OCI-LY3 (cell line): ENCODE measurements around the gene KIF11.
"Not testable (repeated sequence)": the region's sequence is repeated elsewhere in the genome, so short reads cannot be mapped to it uniquely, and the experiment has no call there.

Experiments used
- H2AFZ ChIP-seq: fragments of 200-600, 300-600 bp; shearing (Covaris generic); 2 replicates; pipeline ENCODE4 v1.6.0; 2014; ENCODE audit warnings: antibody characterized with exemption, low read depth, low read length
- H3K27ac ChIP-seq: fragments of 200-600, 300-600 bp; sonication (generic); 2 replicates; pipeline ENCODE4 v1.5.1; 2014; ENCODE audit warnings: mild to moderate bottlenecking, low read length, moderate library complexity, mixed read lengths
- H3K27me3 ChIP-seq: fragments of 200-600, 300-600 bp; sonication (generic); 2 replicates; pipeline ENCODE4 v1.6.1; 2014; ENCODE audit warnings: low read depth, low read length, mixed read lengths
- H3K36me3 ChIP-seq: fragments of 200-600, 300-600 bp; sonication (generic); replicated peaks from 2 replicates; pipeline ENCODE3; 2014; ENCODE audit warnings: low read depth, low read length, mixed read lengths
- H3K4me1 ChIP-seq: fragments of 300-600, 200-600 bp; sonication (generic); 2 replicates; pipeline ENCODE4 v1.6.1; 2014; ENCODE audit warnings: low read length, mixed read lengths
- H3K4me2 ChIP-seq: fragments of 200-600, 300-600 bp; sonication (generic); 2 replicates; pipeline ENCODE4 v1.6.1; 2014; ENCODE audit warnings: low read length, mixed read lengths
- H3K4me3 ChIP-seq: fragments of 300-600, 200-600 bp; sonication (generic); 2 replicates; pipeline ENCODE4 v1.5.1; 2014; ENCODE audit warnings: antibody characterized with exemption, mild to moderate bottlenecking, low read length, moderate library complexity
- H3K79me2 ChIP-seq: fragments of 300-600, 200-600 bp; shearing (Covaris generic); 2 replicates; pipeline ENCODE4 v1.6.1; 2014; ENCODE audit warnings: mild to moderate bottlenecking, low read length, mixed read lengths
- H3K9ac ChIP-seq: fragments of 300-600, 200-600 bp; shearing (Covaris generic); 2 replicates; pipeline ENCODE4 v1.6.0; 2014; ENCODE audit warnings: mild to moderate bottlenecking, low read length, moderate library complexity
- H3K9me3 ChIP-seq: fragments of 200-600, 300-600 bp; shearing (Covaris generic); 2 replicates; pipeline ENCODE4 v1.6.1; 2014; ENCODE audit warnings: low read length, mixed read lengths; ENCODE audit not compliant: insufficient read depth
- H4K20me1 ChIP-seq: fragments of 200-600, 300-600 bp; sonication (generic); 2 replicates; pipeline ENCODE4 v1.6.1; 2016; ENCODE audit warnings: low read length, mixed read lengths; ENCODE audit not compliant: insufficient read depth
- EZH2phosphoT487 ChIP-seq: fragments of 200-600 bp; shearing (Covaris generic); IDR thresholded peaks from 2 replicates; pipeline ENCODE4 v1.6.1; 2018; ENCODE audit warnings: antibody characterized with exemption, mixed run types, low read depth
- TF ChIP-seq, protein P1 (sequence below): fragments of 200-600, 300-600 bp; sonication (generic); IDR thresholded peaks from 2 replicates; pipeline ENCODE4 v1.5.1; 2014; ENCODE audit warnings: antibody characterized with exemption, low read length, low read depth

The KIF11 gene

DNA sequence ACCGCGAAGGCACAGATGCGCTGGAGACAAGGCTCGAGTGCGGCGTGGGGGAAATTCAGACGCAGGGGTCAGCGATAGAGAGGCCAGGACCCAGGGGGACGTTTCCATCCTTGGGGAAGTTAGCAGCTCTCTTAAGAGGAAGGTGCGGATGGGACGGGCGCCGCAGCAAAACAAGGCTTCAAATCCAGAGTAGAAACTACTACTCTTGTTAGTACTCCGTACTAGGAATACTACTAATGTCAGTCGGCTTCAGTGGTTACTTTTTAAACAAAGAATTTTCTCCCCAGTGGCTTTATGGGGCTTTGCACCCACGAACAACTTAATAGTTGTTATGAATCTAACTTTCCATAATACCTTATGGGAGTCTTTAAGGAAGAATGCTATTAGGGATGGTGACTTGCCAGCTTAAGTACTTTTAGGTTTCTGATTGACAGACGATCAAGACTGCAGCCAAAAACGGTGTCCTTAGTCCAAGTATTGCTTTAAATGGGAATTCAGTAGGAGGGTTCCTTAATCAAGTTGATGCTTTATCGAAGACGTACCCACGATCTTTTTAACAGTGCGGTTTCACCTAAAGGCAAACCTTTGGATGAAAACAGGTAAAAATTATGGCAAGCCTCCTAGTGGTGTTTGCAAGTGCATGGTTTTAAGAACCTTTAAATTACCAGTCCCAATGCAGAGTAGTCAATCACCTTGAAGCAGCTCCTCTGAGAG lies 18.2 kb upstream of the KIF11 start:
- Histone ChIP-seq H3K27me3 (no peaks in the 10 kb centered on the region), H3K4me2 (peak overlapping the region; percentile 98), H3K79me2 (peaks cover 35% of the 10 kb centered on the region), H3K9ac (peak overlapping the region; percentile 90), H3K4me1 (peaks cover 15% of the 10 kb centered on the region), H3K27ac (no peak overlapping the region), H3K4me3 (peak overlapping the region; percentile 93), H3K9me3 (no peaks in the 10 kb centered on the region), H4K20me1 (peaks cover 6% of the 10 kb centered on the region; the same call in 1 of the 2 replicates), H2AFZ (peak overlapping the region; percentile 99), H3K36me3 (peaks cover 5% of the 10 kb centered on the region)
- TF ChIP-seq, protein P1, sequence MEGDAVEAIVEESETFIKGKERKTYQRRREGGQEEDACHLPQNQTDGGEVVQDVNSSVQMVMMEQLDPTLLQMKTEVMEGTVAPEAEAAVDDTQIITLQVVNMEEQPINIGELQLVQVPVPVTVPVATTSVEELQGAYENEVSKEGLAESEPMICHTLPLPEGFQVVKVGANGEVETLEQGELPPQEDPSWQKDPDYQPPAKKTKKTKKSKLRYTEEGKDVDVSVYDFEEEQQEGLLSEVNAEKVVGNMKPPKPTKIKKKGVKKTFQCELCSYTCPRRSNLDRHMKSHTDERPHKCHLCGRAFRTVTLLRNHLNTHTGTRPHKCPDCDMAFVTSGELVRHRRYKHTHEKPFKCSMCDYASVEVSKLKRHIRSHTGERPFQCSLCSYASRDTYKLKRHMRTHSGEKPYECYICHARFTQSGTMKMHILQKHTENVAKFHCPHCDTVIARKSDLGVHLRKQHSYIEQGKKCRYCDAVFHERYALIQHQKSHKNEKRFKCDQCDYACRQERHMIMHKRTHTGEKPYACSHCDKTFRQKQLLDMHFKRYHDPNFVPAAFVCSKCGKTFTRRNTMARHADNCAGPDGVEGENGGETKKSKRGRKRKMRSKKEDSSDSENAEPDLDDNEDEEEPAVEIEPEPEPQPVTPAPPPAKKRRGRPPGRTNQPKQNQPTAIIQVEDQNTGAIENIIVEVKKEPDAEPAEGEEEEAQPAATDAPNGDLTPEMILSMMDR, result peak; percentile 27; the same call in 1 of the 2 replicates
- no peak for TF ChIP-seq EZH2phosphoT487

DNA sequence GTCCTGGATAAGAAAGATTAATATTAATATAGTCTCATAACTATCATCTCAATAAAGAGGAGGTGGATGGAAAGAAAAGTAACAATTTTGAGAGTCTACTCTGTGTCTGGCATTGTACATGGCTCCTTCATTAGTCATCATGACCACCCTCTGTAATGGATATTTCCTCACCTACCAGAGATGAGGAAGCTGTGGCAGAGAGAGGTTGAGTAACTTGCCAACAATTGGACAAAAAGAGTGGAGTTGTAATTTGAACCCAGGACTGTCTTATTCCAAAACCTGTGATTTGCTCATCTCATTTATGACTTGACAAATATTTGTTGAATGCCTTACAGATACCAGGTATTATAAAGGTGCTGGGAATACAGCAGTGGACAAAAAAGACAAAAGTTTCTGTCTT lies 17.0 kb upstream of the KIF11 start:
- H3K27ac ChIP-seq, result no peak overlapping the region

DNA sequence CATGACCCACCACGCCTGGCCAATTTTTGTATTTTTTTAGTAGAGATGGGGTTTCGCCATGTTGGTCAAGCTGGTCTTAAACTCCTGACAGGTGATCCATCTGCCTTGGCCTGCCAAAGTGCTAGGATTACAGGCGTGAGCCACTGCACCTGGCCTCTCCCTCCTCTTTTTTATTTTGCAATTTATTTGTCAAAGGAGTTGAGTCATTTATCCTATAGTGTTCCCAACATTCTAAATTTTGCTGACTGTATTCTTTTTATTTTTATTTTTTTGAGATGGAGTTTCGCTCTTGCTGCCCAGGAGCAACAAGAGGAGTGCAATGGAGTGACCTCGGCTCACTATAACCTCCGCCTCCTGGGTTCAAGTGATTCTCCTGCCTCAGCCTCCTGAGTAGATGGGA lies 10.6 kb upstream of the KIF11 start:
- not testable (repeated sequence) for H3K4me1 ChIP-seq, H3K36me3 ChIP-seq, H3K9ac ChIP-seq, H3K27ac ChIP-seq, H2AFZ ChIP-seq, H3K4me3 ChIP-seq, H4K20me1 ChIP-seq, H3K79me2 ChIP-seq, H3K9me3 ChIP-seq, H3K4me2 ChIP-seq, H3K27me3 ChIP-seq

More for the DNA sequence above, 17.0 kb upstream of the KIF11 start:
- peaks cover 28% of the 10 kb centered on the region for H3K79me2 ChIP-seq
- peaks cover 15% of the 10 kb centered on the region for H3K4me1 ChIP-seq
- H3K4me3 ChIP-seq, result no peak overlapping the region
- H2AFZ ChIP-seq, result no peak overlapping the region
- H3K27me3 ChIP-seq, result no peaks in the 10 kb centered on the region
- H3K9me3 ChIP-seq, result no peaks in the 10 kb centered on the region
- H4K20me1 ChIP-seq, result peaks cover 6% of the 10 kb centered on the region; the same call in 1 of the 2 replicates
- H3K36me3 ChIP-seq, result peaks cover 5% of the 10 kb centered on the region
- no peak overlapping the region for H3K4me2 ChIP-seq
- TF ChIP-seq, protein P1, result no peak
- TF ChIP-seq EZH2phosphoT487, result no peak
- no peak overlapping the region for H3K9ac ChIP-seq

DNA sequence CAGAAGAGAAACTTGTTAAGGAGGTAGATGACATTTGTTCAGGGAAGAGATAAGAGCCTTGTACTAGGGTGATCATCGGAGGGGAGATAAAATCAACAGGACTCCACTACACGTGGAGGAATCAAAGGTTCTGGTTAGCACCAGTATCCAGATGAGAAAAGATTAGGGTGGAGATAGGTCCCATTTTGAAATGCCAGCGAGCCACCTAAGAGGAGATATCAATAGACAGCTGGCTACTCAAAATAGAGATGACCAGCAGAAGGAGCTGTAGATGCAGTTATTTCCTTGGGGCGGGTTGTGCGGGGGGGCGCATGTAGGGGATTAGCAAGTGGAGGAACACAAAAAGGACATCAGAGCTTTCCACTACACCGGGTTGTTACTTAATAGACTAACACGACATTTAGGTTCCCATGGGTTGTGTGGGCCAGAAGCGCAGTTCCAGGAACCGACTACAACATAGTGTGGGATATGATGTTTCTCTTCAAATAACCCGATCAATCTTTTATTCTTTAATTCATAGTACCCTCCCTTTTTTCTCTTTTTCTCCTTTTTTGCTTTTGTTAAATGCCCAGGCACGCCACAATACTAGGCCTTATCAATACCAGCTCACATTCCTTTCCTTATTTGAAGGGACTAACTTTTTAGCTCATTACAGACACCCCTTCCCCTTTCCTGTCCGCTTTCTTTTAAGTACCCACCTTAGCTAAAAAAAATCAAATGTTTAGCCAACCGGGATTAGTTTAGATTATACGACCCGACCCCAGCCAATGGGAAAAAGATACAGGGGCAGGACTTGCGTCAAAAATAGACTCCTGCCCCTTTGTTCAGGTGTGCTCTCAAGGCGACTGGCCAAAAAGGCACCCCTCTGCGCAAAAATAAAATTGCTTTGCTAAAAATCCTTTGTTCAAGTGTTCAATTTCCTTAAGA lies 2.0 kb upstream of the KIF11 start:
- peak overlapping the region; percentile 97 for H3K4me3 ChIP-seq
- H3K27ac ChIP-seq, result peak overlapping the region; percentile 95
- H3K4me2 ChIP-seq, result peak overlapping the region; percentile 89
- peaks cover 30% of the 10 kb centered on the region for H3K79me2 ChIP-seq
- H3K9me3 ChIP-seq, result no peaks in the 10 kb centered on the region
- H3K9ac ChIP-seq, result peak overlapping the region; percentile 98
- H3K36me3 ChIP-seq, result peaks cover 4% of the 10 kb centered on the region
- peaks cover 13% of the 10 kb centered on the region for H4K20me1 ChIP-seq
- H2AFZ ChIP-seq, result peak overlapping the region; percentile 55
- TF ChIP-seq, protein P1, result peak; percentile 49
- TF ChIP-seq EZH2phosphoT487, result no peak
- H3K4me1 ChIP-seq, result peaks cover 17% of the 10 kb centered on the region
- no peaks in the 10 kb centered on the region for H3K27me3 ChIP-seq
